PC-9 (cell line): ENCODE measurements around the gene MAPRE3. TPM values are rescaled to one million over a fixed set of nuclear protein-coding genes. Genes with fewer than 3 reads are reported as not detected.

Experiments used
- BruUV-seq: library from RNA; stranded (reverse); fragments of 400-500 nt; replicated peaks from 2 replicates; lab custom pipeline; 2021; lab: Mats Ljungman, UMichigan
- CTCF ChIA-PET: fragments of 300-600 bp; sonication (Branson Sonifier 250); formaldehyde crosslinking; loops from one replicate; lab custom pipeline; 2022; ENCODE audit warnings: antibody characterized with exemption; lab: Charles Lee
- POLR2A ChIA-PET: fragments of 300-600 bp; sonication (Branson Sonifier 250); formaldehyde crosslinking; loops from one replicate; lab custom pipeline; 2022; ENCODE audit warnings: antibody characterized with exemption; ENCODE audit not compliant: unreplicated experiment; lab: Charles Lee
- DNase-seq, 2 experiments: peaks; one replicate each; pipeline versions ENCODE4 v3.0.0 to v3.0.0-alpha.2; 2015 to 2022; ENCODE audit warnings: mixed read lengths in 1 of 2
- H2AFZ ChIP-seq: fragments of 200-600 bp; sonication (generic); 2 replicates; pipeline ENCODE4 v1.8.1; 2017; ENCODE audit warnings: antibody characterized with exemption
- H3F3A ChIP-seq: fragments of 200-600 bp; sonication (generic); 2 replicates; pipeline ENCODE4 v1.8.1; 2017; ENCODE audit warnings: antibody characterized with exemption, mild to moderate bottlenecking, low read depth; ENCODE audit not compliant: insufficient read depth
- H3K27ac ChIP-seq: fragments of 200-600 bp; sonication (generic); 2 replicates; pipeline ENCODE4 v1.6.1; 2016; ENCODE audit warnings: mixed run types
- H3K27me3 ChIP-seq: fragments of 200-600 bp; sonication (generic); 2 replicates; pipeline ENCODE4 v1.6.1; 2016; ENCODE audit warnings: low read depth, mixed run types; ENCODE audit not compliant: insufficient read depth
- H3K36me3 ChIP-seq: fragments of 200-600 bp; sonication (generic); 2 replicates; pipeline ENCODE4 v1.6.1; 2016; ENCODE audit warnings: low read depth, mixed run types
- H3K4me1 ChIP-seq: fragments of 200-600 bp; sonication (generic); replicated peaks from 2 replicates; pipeline ENCODE4 v1.6.1; 2016; ENCODE audit warnings: mixed run types; ENCODE audit not compliant: insufficient read depth
- H3K4me2 ChIP-seq: fragments of 200-600 bp; sonication (generic); 2 replicates; pipeline ENCODE4 v1.6.1; 2017; ENCODE audit warnings: mixed run types
- H3K4me3 ChIP-seq: fragments of 200-600 bp; sonication (generic); 2 replicates; pipeline ENCODE4 v1.6.1; 2016; ENCODE audit warnings: mixed run types
- H3K79me2 ChIP-seq: fragments of 200-600 bp; sonication (generic); 2 replicates; pipeline ENCODE4 v1.6.1; 2017; ENCODE audit warnings: low read depth, mixed run types
- H3K9me2 ChIP-seq: fragments of 200-600 bp; sonication (generic); 2 replicates; pipeline ENCODE4 v1.8.1; 2017; ENCODE audit warnings: mild to moderate bottlenecking; ENCODE audit not compliant: insufficient read depth
- H3K9me3 ChIP-seq: fragments of 200-600 bp; sonication (generic); 2 replicates; pipeline ENCODE4 v1.8.1; 2016; ENCODE audit warnings: low read depth; ENCODE audit not compliant: insufficient read depth
- H4K20me1 ChIP-seq: fragments of 200-600 bp; sonication (generic); 2 replicates; pipeline ENCODE4 v1.8.1; 2017; ENCODE audit not compliant: insufficient read depth
- CTCF ChIP-seq: fragments of 200-600 bp; sonication (generic); conservative IDR thresholded peaks from 2 replicates; pipeline ENCODE4 v1.6.1; 2017; ENCODE audit warnings: mixed run types, antibody characterized with exemption, mild to moderate bottlenecking, moderate library complexity
- EZH2 ChIP-seq: fragments of 200-600 bp; sonication (generic); IDR thresholded peaks from 2 replicates; pipeline ENCODE4 v1.8.0; 2017; ENCODE audit warnings: antibody characterized with exemption, low read depth
- intact Hi-C: fragments of 100-400 bp; cut with micrococcal nuclease; formaldehyde crosslinking; loops from one replicate; pipeline ENCODE4 v1.10.0; 2022; ENCODE audit not compliant: unreplicated experiment
- total RNA-seq: library from RNA; stranded (reverse); gene quantifications from 2 replicates; pipeline ENCODE4 v1.2.3, GENCODE V29; 2021

Gene MAPRE3
- total RNA-seq, 1 experiment from 2014 or later = 25.2 TPM

GRCh38 chr2:26948800-26949199, 21.6 kb upstream of the MAPRE3 start:
- H3K4me2 ChIP-seq = no peak overlapping the region
- no peaks in the 10 kb centered on the region for H3K9me3 ChIP-seq
- no peaks in the 10 kb centered on the region for H4K20me1 ChIP-seq
- CTCF ChIA-PET = no interaction called here
- no peaks in the 10 kb centered on the region for H3K9me2 ChIP-seq
- no peak overlapping the region for H3K27ac ChIP-seq
- intact Hi-C loops = no loop called here
- DNase-seq = no peak
- BruUV-seq = no TSS peak
- TF ChIP-seq EZH2 (no peak), CTCF (no peak)
- no peaks in the 10 kb centered on the region for H3K79me2 ChIP-seq
- POLR2A ChIA-PET = no interaction called here
- 0 out of 2 replicates have a peak, but pooled peaks cover 2% of the 10 kb centered on the region for H3F3A ChIP-seq
- no peaks in the 10 kb centered on the region for H3K36me3 ChIP-seq
- no peak overlapping the region for H3K4me3 ChIP-seq
- no peak overlapping the region for H2AFZ ChIP-seq
- peaks cover 35% of the 10 kb centered on the region for H3K27me3 ChIP-seq
- no peaks in the 10 kb centered on the region for H3K4me1 ChIP-seq

- POLR2A ChIA-PET = no interaction called here
- no peak overlapping the region for H2AFZ ChIP-seq
- BruUV-seq = no TSS peak
- H3K4me3 ChIP-seq = no peak overlapping the region
- H4K20me1 ChIP-seq = no peaks in the 10 kb centered on the region
- no peaks in the 10 kb centered on the region for H3K9me3 ChIP-seq
- H3K79me2 ChIP-seq = no peaks in the 10 kb centered on the region
- H3K27ac ChIP-seq = no peak overlapping the region
- no peaks in the 10 kb centered on the region for H3K4me1 ChIP-seq
- no peaks in the 10 kb centered on the region for H3K36me3 ChIP-seq
- peaks cover 48% of the 10 kb centered on the region for H3K27me3 ChIP-seq
- CTCF ChIA-PET = interaction anchor here (0.6 to 1.1 kb wide), 3 partner anchors 23 to 202 kb away, joined by 3 to 5 read pairs (median 4); no protein-coding TSS in a partner anchor
- intact Hi-C loops = no loop called here
- H3K9me2 ChIP-seq = no peaks in the 10 kb centered on the region
- no peak for DNase-seq
- H3F3A ChIP-seq = no peaks in the 10 kb centered on the region
- H3K4me2 ChIP-seq = no peak overlapping the region
- TF ChIP-seq CTCF = no peak
- TF ChIP-seq EZH2 = no peak
Measured at GRCh38 chr2:26950246-26950645, 20.2 kb upstream of the MAPRE3 start.

- H3K4me1 ChIP-seq = no peaks in the 10 kb centered on the region
- DNase-seq = no peak
- H3K79me2 ChIP-seq = no peaks in the 10 kb centered on the region
- H3K9me3 ChIP-seq = no peaks in the 10 kb centered on the region
- H3K36me3 ChIP-seq = no peaks in the 10 kb centered on the region
- H3K4me2 ChIP-seq = no peak overlapping the region
- H3K27ac ChIP-seq = no peak overlapping the region
- POLR2A ChIA-PET = no interaction called here
- no peaks in the 10 kb centered on the region for H4K20me1 ChIP-seq
- H2AFZ ChIP-seq = no peak overlapping the region
- no peaks in the 10 kb centered on the region for H3K9me2 ChIP-seq
- H3K27me3 ChIP-seq = peaks cover 54% of the 10 kb centered on the region
- CTCF ChIA-PET = no interaction called here
- no TSS peak for BruUV-seq
- H3F3A ChIP-seq = no peaks in the 10 kb centered on the region
- H3K4me3 ChIP-seq = no peak overlapping the region
- TF ChIP-seq EZH2 (no peak), CTCF (no peak)
- intact Hi-C loops = no loop called here
Measured at GRCh38 chr2:26951236-26951635, 19.2 kb upstream of the MAPRE3 start.
